Body of pancreas (tissue), 4 donors: ENCODE data around the gene PINK1.

Experiments used
- CTCF ChIP-seq, 7 experiments: fragments of 450-650 bp in 4 of 7; fragments of 200-600 bp in 3 of 7; sonication (generic) in 3 of 7; IDR thresholded peaks; one replicate each; pipeline ENCODE4 v1.5.1; 2016 to 2019; ENCODE audit warnings: antibody characterized with exemption in 7 of 7
- POLR2A ChIP-seq, 3 donors: fragments of 450-650 bp; IDR thresholded peaks; one replicate each; pipeline ENCODE4 v1.6.1; 2016; ENCODE audit warnings: antibody characterized with exemption in 3 of 3, mild to moderate bottlenecking in 2 of 3

GRCh38 chr1:20619999-20620398, 13.3 kb upstream of the PINK1 start:
- no peak for TF ChIP-seq CTCF (IDR thresholded peaks at IDR 0.05)
- TF ChIP-seq POLR2A (IDR thresholded peaks at IDR 0.05) = no peak
